H9 (cell line): ENCODE data around the gene MICU1. TPM values are rescaled to one million over a fixed set of nuclear protein-coding genes. Genes with fewer than 3 reads are reported as not detected.

ENCODE experiments used
- DNase-seq: peaks from one replicate; pipeline ENCODE4 v3.0.0-alpha.2; 2017
- H2AFZ ChIP-seq: one replicate; pipeline ENCODE4 v1.6.1; 2013; ENCODE audit warnings: mild to moderate bottlenecking, low read length, control low read depth, moderate library complexity
- H2AK5ac ChIP-seq: 2 replicates; pipeline ENCODE4 v1.6.1; 2013; ENCODE audit warnings: low read length, control low read depth, mixed read lengths; ENCODE audit not compliant: insufficient read length
- H2BK120ac ChIP-seq: one replicate; pipeline ENCODE4 v1.6.1; 2013; ENCODE audit warnings: low read depth, mild to moderate bottlenecking, low read length, control low read depth, inconsistent platforms; ENCODE audit not compliant: poor library complexity, severe bottlenecking
- H2BK12ac ChIP-seq: 2 replicates; pipeline ENCODE4 v1.6.1; 2013; ENCODE audit warnings: low read length, control low read depth, mixed read lengths, low read depth; ENCODE audit not compliant: insufficient read length
- H2BK15ac ChIP-seq: 2 replicates; pipeline ENCODE4 v1.6.1; 2013; ENCODE audit warnings: low read depth, low read length, control low read depth
- H2BK20ac ChIP-seq: one replicate; pipeline ENCODE4 v1.6.1; 2013; ENCODE audit warnings: low read depth, mild to moderate bottlenecking, low read length, control low read depth, inconsistent platforms; ENCODE audit not compliant: poor library complexity, severe bottlenecking
- H2BK5ac ChIP-seq: 2 replicates; pipeline ENCODE4 v1.6.1; 2013; ENCODE audit warnings: low read length, control low read depth, mixed read lengths; ENCODE audit not compliant: insufficient read length
- H3K14ac ChIP-seq: 2 replicates; pipeline ENCODE4 v1.6.1; 2013; ENCODE audit warnings: low read length, control low read depth; ENCODE audit not compliant: insufficient read depth
- H3K18ac ChIP-seq: 2 replicates; pipeline ENCODE4 v1.6.1; 2013; ENCODE audit warnings: low read depth, mild to moderate bottlenecking, mixed read lengths, low read length, control low read depth; ENCODE audit not compliant: insufficient read length
- H3K23ac ChIP-seq: 2 replicates; pipeline ENCODE4 v1.6.1; 2013; ENCODE audit warnings: low read length, control low read depth, mixed read lengths, low read depth; ENCODE audit not compliant: insufficient read length
- H3K23me2 ChIP-seq: 2 replicates; pipeline ENCODE4 v1.6.1; 2013; ENCODE audit warnings: low read depth, mild to moderate bottlenecking, mixed read lengths, low read length, control low read depth; ENCODE audit not compliant: insufficient read length, poor library complexity, severe bottlenecking
- H3K27ac ChIP-seq: 2 replicates; pipeline ENCODE4 v1.5.1; 2013; ENCODE audit warnings: low read length, control low read depth, mixed read lengths, low read depth; ENCODE audit not compliant: insufficient read length
- H3K27me3 ChIP-seq: 2 replicates; pipeline ENCODE4 v1.6.1; 2013; ENCODE audit warnings: low read length, control low read depth, inconsistent platforms; ENCODE audit not compliant: insufficient read depth
- H3K4ac ChIP-seq: 2 replicates; pipeline ENCODE4 v1.6.1; 2013; ENCODE audit warnings: low read depth, mild to moderate bottlenecking, control low read depth, inconsistent platforms, low read length, moderate library complexity
- H3K4me1 ChIP-seq: 2 replicates; pipeline ENCODE4 v1.6.1; 2013; ENCODE audit warnings: low read length, control low read depth, inconsistent platforms; ENCODE audit not compliant: insufficient read depth
- H3K4me2 ChIP-seq: 2 replicates; pipeline ENCODE4 v1.6.1; 2013; ENCODE audit warnings: low read length, control low read depth, mixed read lengths; ENCODE audit not compliant: insufficient read length, insufficient read depth
- H3K56ac ChIP-seq: 2 replicates; pipeline ENCODE4 v1.6.1; 2013; ENCODE audit warnings: low read depth, mild to moderate bottlenecking, mixed read lengths, low read length, control low read depth; ENCODE audit not compliant: insufficient read length
- H3K79me1 ChIP-seq: 2 replicates; pipeline ENCODE4 v1.6.1; 2013; ENCODE audit warnings: low read depth, mild to moderate bottlenecking, moderate library complexity, low read length, control low read depth, inconsistent platforms; ENCODE audit not compliant: insufficient read depth, poor library complexity, severe bottlenecking
- H3K79me2 ChIP-seq: 2 replicates; pipeline ENCODE4 v1.6.1; 2013; ENCODE audit warnings: low read length, control low read depth, inconsistent platforms; ENCODE audit not compliant: insufficient read depth
- H3K9ac ChIP-seq: 2 replicates; pipeline ENCODE4 v1.6.1; 2013; ENCODE audit warnings: low read length, control low read depth, mixed read lengths; ENCODE audit not compliant: insufficient read length; ENCODE audit errors: extremely low read depth
- H3K9me3 ChIP-seq: one replicate; pipeline ENCODE4 v1.6.1; 2013; ENCODE audit warnings: low read depth, low read length, inconsistent platforms; ENCODE audit not compliant: control insufficient read depth
- H3T11ph ChIP-seq: one replicate; pipeline ENCODE4 v1.6.1; 2013; ENCODE audit warnings: mild to moderate bottlenecking, low read length, control low read depth, inconsistent platforms
- H4K20me1 ChIP-seq: one replicate; pipeline ENCODE4 v1.6.1; 2013; ENCODE audit not compliant: control insufficient read depth, insufficient read length, insufficient read depth
- H4K5ac ChIP-seq: 2 replicates; pipeline ENCODE4 v1.6.1; 2013; ENCODE audit warnings: low read depth, mild to moderate bottlenecking, mixed read lengths, low read length, control low read depth; ENCODE audit not compliant: insufficient read length
- H4K8ac ChIP-seq: replicated peaks from 2 replicates; pipeline ENCODE4 v1.6.1; 2013; ENCODE audit warnings: low read length, control low read depth, mixed read lengths, low read depth; ENCODE audit not compliant: insufficient read length
- H4K91ac ChIP-seq: 2 replicates; pipeline ENCODE4 v1.6.1; 2013; ENCODE audit warnings: low read depth, mild to moderate bottlenecking, moderate library complexity, mixed read lengths, low read length, control low read depth; ENCODE audit not compliant: insufficient read length
- H3K27ac Mint-ChIP-seq, 3 experiments: 2 replicates in 2 of 3; 3 replicates in 1 of 3; pipeline ENCODE4 v1.8.0; 2020 to 2021; ENCODE audit warnings: mixed read lengths in 3 of 3, mild to moderate bottlenecking in 1 of 3, moderate library complexity in 1 of 3
- H3K27me3 Mint-ChIP-seq: 2 replicates; pipeline ENCODE4 v1.8.0; 2021; ENCODE audit warnings: low read depth, mild to moderate bottlenecking, moderate library complexity, mixed read lengths
- H3K36me3 Mint-ChIP-seq, 3 experiments: 2 replicates in 2 of 3; 3 replicates in 1 of 3; pipeline ENCODE4 v1.8.0; 2020 to 2021; ENCODE audit warnings: low read depth in 3 of 3, mixed read lengths in 3 of 3; ENCODE audit not compliant: insufficient read depth in 1 of 3
- H3K4me1 Mint-ChIP-seq, 2 experiments: 2 replicates each; pipeline ENCODE4 v1.8.0; 2020; ENCODE audit warnings: mixed read lengths in 2 of 2
- H3K4me3 Mint-ChIP-seq, 2 experiments: 2 replicates in 1 of 2; 3 replicates in 1 of 2; pipeline ENCODE4 v1.8.0; 2020 to 2021; ENCODE audit warnings: mild to moderate bottlenecking in 2 of 2, mixed read lengths in 2 of 2, moderate library complexity in 1 of 2
- H3K9me3 Mint-ChIP-seq, 2 experiments: 2 replicates in 1 of 2; 3 replicates in 1 of 2; pipeline ENCODE4 v1.8.0; 2020; ENCODE audit warnings: mild to moderate bottlenecking in 2 of 2, mixed read lengths in 2 of 2, moderate library complexity in 1 of 2
- WGBS: extraction: QIAGEN DNeasy Blood & Tissue Kit; methylation state at CpG from one replicate; pipeline ENCODE4 v1.1.7; 2013; ENCODE audit warnings: missing lambda C conversion rate, low lambda C conversion rate, mixed read lengths; ENCODE audit not compliant: insufficient read length; ENCODE audit errors: extremely low coverage; 5-methylcytosine and 5-hydroxymethylcytosine counted together
- total RNA-seq: library from RNA; stranded (reverse); gene quantifications from 2 replicates; pipeline ENCODE4 v1.2.1, GENCODE V29; 2021
- TF ChIP-seq, protein P1 (sequence below): fragments of 200-600 bp; sonication (generic); conservative IDR thresholded peaks from 3 replicates; pipeline ENCODE4 v1.8.0; 2021; ENCODE audit warnings: antibody characterized with exemption, mild to moderate bottlenecking

The MICU1 gene
- total RNA-seq, 1 experiment from 2014 or later = 33.2 TPM

- Histone ChIP-seq H3K4ac (no peak overlapping the region), H3K9me3 (no peaks in the 10 kb centered on the region), H2BK12ac (no peak overlapping the region), H3K18ac (no peak overlapping the region), H3K4me1 (no peaks in the 10 kb centered on the region), H2BK120ac (no peak overlapping the region), H3K56ac (no peak overlapping the region), H2BK15ac (no peak overlapping the region), H2AFZ (no peak overlapping the region), H4K8ac (no peak overlapping the region), H3K27ac (no peak overlapping the region), H3T11ph (no peak overlapping the region), H3K79me1 (peaks cover 11% of the 10 kb centered on the region), H4K5ac (no peak overlapping the region), H2AK5ac (no peak overlapping the region), H2BK5ac (no peak overlapping the region), H2BK20ac (no peak overlapping the region), H3K27me3 (no peaks in the 10 kb centered on the region), H3K23me2 (no peaks in the 10 kb centered on the region), H3K9ac (no peak overlapping the region), H4K91ac (no peak overlapping the region), H3K14ac (no peak overlapping the region), H3K23ac (no peak overlapping the region), H3K4me2 (no peak overlapping the region), H3K79me2 (peaks cover 2% of the 10 kb centered on the region; the same call in 1 of the 2 replicates), H4K20me1 (no peaks in the 10 kb centered on the region)
- H3K36me3 Mint-ChIP-seq = peaks cover 2 to 7% (median 2%) of the 10 kb centered on the region in 3 experiments; a peak in 3 of 7 replicates
- no peak overlapping the region for H3K27ac Mint-ChIP-seq
- no peak for DNase-seq
- WGBS = no CpG with 5 or more reads among the region's 1 CpG
- H3K9me3 Mint-ChIP-seq = no peaks in the 10 kb centered on the region
- peaks cover 6 to 10% of the 10 kb centered on the region in 2 experiments; a peak in 3 of 4 replicates for H3K4me1 Mint-ChIP-seq
- no peak overlapping the region for H3K4me3 Mint-ChIP-seq
- no peaks in the 10 kb centered on the region for H3K27me3 Mint-ChIP-seq
- TF ChIP-seq, protein P1, sequence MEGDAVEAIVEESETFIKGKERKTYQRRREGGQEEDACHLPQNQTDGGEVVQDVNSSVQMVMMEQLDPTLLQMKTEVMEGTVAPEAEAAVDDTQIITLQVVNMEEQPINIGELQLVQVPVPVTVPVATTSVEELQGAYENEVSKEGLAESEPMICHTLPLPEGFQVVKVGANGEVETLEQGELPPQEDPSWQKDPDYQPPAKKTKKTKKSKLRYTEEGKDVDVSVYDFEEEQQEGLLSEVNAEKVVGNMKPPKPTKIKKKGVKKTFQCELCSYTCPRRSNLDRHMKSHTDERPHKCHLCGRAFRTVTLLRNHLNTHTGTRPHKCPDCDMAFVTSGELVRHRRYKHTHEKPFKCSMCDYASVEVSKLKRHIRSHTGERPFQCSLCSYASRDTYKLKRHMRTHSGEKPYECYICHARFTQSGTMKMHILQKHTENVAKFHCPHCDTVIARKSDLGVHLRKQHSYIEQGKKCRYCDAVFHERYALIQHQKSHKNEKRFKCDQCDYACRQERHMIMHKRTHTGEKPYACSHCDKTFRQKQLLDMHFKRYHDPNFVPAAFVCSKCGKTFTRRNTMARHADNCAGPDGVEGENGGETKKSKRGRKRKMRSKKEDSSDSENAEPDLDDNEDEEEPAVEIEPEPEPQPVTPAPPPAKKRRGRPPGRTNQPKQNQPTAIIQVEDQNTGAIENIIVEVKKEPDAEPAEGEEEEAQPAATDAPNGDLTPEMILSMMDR = no peak
Observed at GRCh38 chr10:72616716-72617115, 9.2 kb downstream of the MICU1 start.
